ENCODE results near the gene WARS2.

WARS2 gene

GRCh38 chr1:119086830-119087229 lies 53.6 kb downstream of the WARS2 start:
- in situ Hi-C loops (cut with MboI; ENCODE audit: low sequenced_read_pairs), result no loop called here

- in situ Hi-C loops (cut with MboI; ENCODE audit: low sequenced_read_pairs), result no loop called here
Measured at GRCh38 chr1:119084798-119085197, 55.7 kb downstream of the WARS2 start.

DNA sequence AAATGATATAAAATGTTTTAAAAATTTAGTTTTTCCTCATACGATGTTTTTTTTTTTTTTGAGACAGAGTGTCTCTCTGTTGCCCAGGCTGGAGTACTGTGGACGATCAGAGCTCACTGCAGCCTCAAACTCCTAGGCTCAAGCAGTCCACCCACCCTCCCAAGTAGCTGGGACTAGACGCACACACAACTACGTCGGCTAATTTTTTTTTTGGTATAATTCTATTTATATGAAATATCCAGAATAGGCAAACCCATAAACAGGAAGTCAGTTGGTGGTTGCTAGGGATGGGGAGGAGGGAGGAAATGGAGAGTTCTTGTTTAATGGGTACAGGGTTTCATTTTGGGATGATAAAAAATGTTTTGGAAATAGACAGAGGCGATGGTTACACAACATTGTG lies 56.5 kb downstream of the WARS2 start:
- in situ Hi-C loops (cut with MboI; ENCODE audit: low sequenced_read_pairs), result no loop called here

DNA sequence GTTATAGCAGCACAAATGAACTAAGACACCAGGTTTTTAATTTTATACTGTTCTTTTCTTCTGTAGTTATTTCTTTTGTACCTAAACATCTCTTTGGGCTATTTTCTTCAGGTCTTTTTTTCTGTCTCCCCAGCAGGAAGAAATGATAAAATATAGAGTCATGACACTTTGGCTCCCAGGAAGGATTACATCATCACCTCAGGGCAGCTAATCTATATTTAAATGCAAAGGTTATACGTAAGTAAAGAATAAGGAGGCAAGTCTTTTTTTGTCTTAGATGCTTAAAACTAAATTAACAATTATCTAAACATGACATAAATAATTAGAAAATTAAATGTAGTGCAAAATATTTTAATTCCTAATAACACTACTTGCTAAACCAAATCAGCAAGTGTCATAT lies 57.0 kb downstream of the WARS2 start:
- in situ Hi-C loops (cut with MboI; ENCODE audit: low sequenced_read_pairs), result no loop called here

GRCh38 chr1:119081700-119082099 lies 58.8 kb downstream of the WARS2 start:
- in situ Hi-C loops (cut with MboI; ENCODE audit: low sequenced_read_pairs), result no loop called here

- in situ Hi-C loops (cut with MboI; ENCODE audit: low sequenced_read_pairs), result no loop called here
Measured at GRCh38 chr1:119081267-119081666, 59.2 kb downstream of the WARS2 start.

DNA sequence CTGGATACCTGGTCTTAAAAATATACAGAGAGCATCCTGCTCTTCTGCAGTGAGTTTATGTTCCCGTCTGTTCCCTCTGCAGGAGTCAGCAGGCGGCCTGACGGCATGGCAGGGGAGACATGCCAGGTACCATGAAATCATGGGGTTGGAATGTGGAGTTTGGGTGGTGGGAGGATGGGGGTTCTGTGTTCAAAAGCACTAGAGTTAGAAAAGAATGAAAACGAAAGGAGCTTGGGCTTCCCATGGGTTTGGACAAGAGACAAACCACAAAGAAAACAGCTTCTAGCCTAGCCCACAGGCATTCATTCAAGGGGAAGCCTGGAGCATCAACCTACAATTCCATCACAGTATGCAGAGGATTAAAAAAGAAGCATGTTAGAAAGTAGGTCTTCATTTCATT lies 59.9 kb downstream of the WARS2 start:
- in situ Hi-C loops (cut with MboI; ENCODE audit: low sequenced_read_pairs), result no loop called here

DNA sequence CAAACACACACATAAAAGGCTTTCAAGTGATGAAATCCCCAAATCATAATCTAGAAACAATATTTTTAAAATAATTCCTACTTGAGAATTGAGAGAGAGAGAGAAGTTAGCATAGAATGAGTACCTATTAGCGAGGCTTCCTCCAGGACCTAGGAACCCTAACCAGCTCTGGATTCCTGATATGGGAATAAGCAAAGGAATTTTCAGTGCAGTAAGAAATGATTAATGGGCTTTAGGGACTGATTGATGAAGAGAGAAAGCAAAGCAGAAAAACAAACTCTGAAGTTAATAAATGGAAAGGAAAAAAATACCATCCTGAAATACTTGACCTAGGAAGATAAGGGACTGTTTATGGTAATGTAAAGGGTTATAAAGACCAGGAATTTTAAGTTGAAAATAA lies 60.6 kb downstream of the WARS2 start:
- in situ Hi-C loops (cut with MboI; ENCODE audit: low sequenced_read_pairs), result no loop called here

- in situ Hi-C loops (cut with MboI; ENCODE audit: low sequenced_read_pairs), result no loop called here
Measured at GRCh38 chr1:119075614-119076013, 64.8 kb downstream of the WARS2 start.

- in situ Hi-C loops (cut with MboI; ENCODE audit: low sequenced_read_pairs), result no loop called here
Measured at GRCh38 chr1:119071321-119071720, 69.1 kb downstream of the WARS2 start.

- in situ Hi-C loops (cut with MboI; ENCODE audit: low sequenced_read_pairs), result no loop called here
Measured at GRCh38 chr1:119069682-119070081, 70.8 kb downstream of the WARS2 start.

DNA sequence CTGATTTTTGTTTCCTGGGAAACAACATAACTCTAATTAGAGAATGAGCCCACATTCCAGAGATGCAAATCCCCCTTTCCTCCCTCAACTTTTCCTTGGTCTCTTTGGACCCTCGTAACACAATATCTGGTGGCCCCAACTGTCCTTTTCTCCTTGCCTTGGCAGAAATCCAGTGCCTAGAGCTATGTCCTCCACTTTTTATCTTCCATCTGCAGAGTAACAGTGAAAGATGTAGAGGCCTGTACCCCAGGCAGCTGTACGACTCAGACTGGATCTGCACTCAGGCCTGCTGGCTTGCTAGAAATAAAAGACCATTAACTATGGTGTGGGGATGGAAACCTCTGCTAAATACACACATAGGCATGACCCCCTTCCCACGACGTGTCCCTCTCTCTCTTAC lies 72.0 kb downstream of the WARS2 start:
- in situ Hi-C loops (cut with MboI; ENCODE audit: low sequenced_read_pairs), result no loop called here

GRCh38 chr1:119061700-119062099 lies 78.8 kb downstream of the WARS2 start:
- in situ Hi-C loops (cut with MboI; ENCODE audit: low sequenced_read_pairs), result no loop called here

DNA sequence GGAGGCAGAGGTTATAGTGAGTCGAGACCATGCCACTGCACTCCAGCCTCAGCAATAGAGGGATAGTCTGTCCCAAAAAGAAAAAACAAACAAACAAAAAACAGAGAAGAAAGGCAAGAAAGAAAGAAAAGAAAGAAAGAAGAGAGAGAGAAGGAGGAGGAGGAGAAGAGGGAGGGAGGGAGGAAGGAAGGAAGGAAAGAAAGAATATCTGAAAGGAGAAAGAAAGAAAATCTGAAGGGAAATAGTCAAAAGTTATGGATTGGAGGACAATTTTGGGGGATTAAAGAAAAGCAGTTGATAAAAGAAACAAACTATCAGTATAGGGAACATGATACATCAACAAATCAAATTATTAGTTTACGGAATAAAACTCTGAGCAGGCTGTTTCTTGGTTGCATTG lies 84.9 kb downstream of the WARS2 start:
- in situ Hi-C loops (cut with MboI; ENCODE audit: low sequenced_read_pairs), result no loop called here

DNA sequence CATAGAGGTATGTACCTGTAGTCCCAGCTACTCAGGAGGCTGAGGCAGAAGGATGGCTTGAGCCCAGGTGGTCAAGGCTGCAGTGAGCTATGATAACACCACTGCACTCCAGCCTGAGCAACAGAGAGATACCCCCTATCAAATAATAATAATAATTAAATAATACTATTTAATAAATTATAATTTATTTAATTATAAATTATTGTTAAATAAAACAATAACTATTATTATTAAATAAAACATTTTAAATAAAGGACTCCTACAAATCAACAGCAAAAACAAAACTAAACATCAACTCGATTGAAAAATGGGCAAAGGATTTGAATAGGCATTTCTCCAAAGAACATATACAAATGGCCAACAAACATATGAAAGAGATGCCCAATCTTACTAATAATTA lies 86.5 kb downstream of the WARS2 start:
- in situ Hi-C loops (cut with MboI; ENCODE audit: low sequenced_read_pairs), result no loop called here

GRCh38 chr1:119052267-119052666 lies 88.2 kb downstream of the WARS2 start:
- in situ Hi-C loops (cut with MboI; ENCODE audit: low sequenced_read_pairs), result no loop called here

DNA sequence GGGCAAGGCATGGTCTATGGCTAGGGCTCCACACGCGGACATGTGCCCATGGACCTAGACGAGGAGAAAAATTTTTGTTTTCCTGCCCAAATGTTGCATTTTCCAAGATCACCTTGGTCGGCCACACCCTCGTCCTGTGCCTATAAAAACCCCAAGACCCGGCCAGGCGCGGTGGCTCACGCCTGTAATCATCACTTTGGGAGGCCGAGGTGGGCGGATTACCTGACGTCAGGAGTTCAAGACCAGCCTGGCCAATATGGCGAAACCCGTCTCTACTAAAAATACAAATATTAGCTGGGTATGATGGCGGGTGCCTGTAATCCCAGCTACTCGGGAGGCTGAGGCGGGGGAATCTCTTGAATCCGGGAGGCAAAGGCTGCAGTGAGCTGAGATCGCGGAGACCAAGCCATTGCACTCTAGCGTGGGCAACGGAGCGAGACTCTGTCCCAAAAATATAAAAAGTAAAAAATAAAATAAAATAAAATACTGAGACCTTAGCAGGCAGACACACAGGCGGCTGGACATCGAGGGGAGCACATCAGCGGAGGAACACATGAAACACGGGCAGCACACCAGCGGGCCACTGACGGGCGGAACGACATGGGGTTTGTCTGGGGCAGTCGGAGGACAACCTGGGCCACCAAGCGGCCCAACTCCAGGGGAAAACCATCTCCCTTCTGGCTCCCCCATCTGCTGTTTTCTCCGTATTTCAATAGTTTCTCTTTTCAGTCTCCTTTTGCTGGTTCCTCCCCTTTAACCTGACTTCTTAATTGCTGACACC lies 91.6 kb downstream of the WARS2 start:
- in situ Hi-C loops (cut with MboI; ENCODE audit: low sequenced_read_pairs), result no loop called here

DNA sequence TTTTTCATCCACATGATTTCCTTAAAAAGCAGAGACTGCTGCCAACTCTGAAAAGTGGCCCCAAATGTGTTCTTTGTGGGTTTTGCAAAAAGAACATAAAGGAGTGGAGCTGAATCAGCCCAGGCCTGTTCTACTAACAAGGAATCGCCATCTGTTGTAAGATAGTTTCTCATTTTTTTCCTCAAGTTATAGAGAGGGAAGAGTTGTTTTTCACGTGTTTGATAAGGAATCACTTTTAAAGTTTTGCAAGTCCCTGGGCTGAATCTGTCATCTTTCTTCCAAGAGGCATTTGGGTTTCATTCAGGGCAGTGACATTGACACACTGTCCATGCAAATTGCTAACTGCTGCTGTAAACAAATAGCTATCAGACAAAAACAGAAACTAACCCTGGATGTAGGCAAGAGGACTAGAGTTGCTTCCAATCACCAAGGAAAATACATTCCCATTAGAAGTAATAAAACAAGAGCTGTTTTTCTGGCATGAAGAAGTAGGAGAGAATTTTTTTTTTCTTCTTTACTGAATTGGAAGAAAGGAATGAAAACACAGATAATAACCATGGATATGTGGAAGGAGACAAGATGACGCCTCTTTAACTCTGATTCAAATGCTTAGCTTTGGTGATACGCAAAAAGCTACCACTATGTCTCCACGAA lies 93.5 kb downstream of the WARS2 start:
- in situ Hi-C loops (cut with MboI; ENCODE audit: low sequenced_read_pairs), result no loop called here

GRCh38 chr1:119046429-119046784 lies 94.0 kb downstream of the WARS2 start:
- in situ Hi-C loops (cut with MboI; ENCODE audit: low sequenced_read_pairs), result no loop called here

GRCh38 chr1:119045096-119045746 lies 95.2 kb downstream of the WARS2 start:
- in situ Hi-C loops (cut with MboI; ENCODE audit: low sequenced_read_pairs), result no loop called here

DNA sequence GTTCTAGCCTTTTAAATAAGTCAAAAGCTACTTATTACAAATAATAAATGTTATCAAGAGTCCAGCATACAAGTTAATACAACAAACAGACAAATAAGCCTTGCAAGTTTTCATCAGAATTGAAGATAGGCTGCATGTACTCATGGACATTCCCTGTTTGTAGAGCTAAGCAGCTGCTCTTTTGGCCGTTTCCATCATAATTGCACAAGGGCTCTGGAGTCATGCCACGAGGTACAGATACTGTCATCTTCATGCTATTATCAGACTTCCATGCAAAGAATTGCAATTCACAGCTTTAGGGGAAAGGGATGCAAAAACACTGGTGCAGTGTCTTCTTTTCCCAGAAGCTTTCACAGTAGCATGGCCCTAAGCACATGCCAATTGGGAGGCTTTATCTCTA lies 99.5 kb downstream of the WARS2 start:
- in situ Hi-C loops (cut with MboI; ENCODE audit: low sequenced_read_pairs), result no loop called here

GRCh38 chr1:119040489-119040888 lies 100.0 kb downstream of the WARS2 start:
- in situ Hi-C loops (cut with MboI; ENCODE audit: low sequenced_read_pairs), result no loop called here

Data from HL-60/S4 treated with retinoic acid at 250 ng/mL for 4 days and 3 days (cell line).